GM12801 (cell line): ENCODE data around the gene HAUS3.

Experiments
- TF ChIP-seq, protein P1 (sequence below): IDR thresholded peaks from one replicate; pipeline ENCODE4 v1.5.1; 2011; ENCODE audit warnings: control low read depth; ENCODE audit not compliant: insufficient read length; ENCODE audit errors: extremely low read depth

HAUS3 gene, protein sequence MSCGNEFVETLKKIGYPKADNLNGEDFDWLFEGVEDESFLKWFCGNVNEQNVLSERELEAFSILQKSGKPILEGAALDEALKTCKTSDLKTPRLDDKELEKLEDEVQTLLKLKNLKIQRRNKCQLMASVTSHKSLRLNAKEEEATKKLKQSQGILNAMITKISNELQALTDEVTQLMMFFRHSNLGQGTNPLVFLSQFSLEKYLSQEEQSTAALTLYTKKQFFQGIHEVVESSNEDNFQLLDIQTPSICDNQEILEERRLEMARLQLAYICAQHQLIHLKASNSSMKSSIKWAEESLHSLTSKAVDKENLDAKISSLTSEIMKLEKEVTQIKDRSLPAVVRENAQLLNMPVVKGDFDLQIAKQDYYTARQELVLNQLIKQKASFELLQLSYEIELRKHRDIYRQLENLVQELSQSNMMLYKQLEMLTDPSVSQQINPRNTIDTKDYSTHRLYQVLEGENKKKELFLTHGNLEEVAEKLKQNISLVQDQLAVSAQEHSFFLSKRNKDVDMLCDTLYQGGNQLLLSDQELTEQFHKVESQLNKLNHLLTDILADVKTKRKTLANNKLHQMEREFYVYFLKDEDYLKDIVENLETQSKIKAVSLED

DNA sequence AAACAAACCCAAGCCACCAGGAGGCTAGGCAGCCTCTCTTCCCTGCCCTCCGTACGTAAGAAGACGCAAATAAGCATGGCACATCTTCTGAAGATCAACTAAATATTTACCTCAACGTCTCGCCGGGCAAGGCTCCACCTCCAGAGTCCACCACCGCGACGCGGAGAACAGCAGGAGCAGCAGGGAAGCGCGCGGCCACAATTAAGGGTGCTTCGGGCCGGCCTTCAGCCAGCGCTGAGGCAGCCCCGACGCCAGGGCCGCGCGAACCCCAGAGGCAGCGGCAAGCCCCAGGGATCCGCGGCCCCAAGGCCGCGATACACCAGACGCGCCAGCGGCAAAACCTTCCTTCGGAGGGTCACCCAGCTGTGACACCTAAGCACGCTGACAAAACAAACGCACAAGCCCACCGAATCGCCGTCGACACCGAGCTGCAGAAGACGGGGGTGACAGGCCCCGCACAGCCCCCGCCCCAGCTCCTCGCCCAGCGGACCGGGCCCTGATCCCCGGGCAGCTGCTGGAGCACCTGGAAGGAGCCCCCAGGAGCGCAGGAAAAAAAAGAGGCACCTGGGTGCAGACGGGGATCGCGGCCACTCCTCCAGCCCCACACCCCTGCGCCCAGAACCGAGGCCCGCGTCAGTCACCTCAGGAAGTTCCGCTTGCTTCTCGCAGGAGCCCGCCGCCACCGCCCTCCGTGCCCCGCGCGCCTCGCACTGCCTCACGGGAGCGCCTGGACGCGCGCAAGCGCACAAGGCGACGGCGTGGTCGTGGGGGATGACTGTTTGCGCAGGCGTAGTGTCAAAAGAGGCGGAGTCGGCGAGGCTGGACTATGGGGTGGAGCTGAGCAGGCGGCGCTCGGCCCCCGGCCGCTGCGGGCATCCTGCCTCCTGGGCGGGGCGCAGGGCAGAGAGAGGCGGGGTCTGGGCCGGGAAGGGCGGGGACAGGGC lies at the start of gene HAUS3, which contains the start of gene POLN:
Gene HAUS3 (minus strand): TSS at position 712 of the 944 bp plus-strand sequence. CDS start 1,175 bp downstream, outside the sequence.
Gene POLN (minus strand): TSS at position 712 of the 944 bp plus-strand sequence. CDS start 12,890 bp downstream, outside the sequence.
- TF ChIP-seq, protein P1, sequence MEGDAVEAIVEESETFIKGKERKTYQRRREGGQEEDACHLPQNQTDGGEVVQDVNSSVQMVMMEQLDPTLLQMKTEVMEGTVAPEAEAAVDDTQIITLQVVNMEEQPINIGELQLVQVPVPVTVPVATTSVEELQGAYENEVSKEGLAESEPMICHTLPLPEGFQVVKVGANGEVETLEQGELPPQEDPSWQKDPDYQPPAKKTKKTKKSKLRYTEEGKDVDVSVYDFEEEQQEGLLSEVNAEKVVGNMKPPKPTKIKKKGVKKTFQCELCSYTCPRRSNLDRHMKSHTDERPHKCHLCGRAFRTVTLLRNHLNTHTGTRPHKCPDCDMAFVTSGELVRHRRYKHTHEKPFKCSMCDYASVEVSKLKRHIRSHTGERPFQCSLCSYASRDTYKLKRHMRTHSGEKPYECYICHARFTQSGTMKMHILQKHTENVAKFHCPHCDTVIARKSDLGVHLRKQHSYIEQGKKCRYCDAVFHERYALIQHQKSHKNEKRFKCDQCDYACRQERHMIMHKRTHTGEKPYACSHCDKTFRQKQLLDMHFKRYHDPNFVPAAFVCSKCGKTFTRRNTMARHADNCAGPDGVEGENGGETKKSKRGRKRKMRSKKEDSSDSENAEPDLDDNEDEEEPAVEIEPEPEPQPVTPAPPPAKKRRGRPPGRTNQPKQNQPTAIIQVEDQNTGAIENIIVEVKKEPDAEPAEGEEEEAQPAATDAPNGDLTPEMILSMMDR = no peak

DNA sequence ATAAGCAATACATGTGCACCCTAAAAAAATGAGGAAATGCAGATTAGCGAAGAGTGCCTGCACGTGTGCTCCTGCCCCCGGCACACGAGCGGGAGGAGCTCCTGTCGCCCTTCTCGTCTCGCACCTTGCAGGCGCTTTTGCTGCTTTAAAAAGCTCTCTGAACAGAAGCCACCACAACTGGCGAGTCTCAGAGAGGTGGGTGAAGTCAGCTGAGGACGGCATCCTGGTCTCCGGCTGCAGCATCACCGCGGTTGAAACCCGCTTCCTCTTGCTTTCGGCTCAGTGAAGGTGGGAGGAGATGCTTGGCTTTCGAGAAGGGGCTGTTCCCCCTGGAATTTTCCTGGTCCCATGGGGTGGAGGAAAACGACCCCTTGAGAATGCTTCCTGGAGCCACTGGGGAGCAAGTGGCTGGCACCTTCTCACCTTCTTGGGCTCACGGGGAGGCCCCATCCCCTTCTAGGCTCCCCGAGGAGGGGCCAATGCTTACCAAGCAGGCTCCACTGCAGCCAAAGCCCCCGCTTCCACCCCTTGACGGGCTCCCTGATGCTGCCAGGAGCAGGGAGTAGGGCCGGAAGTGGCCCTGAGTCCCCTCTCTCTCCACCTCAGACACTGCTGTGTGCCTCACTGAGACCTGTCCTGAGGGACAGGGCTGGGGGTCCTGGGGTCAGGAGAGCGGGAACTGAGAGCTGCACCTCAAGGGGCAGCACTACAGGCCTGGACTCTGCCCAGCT lies 49.2 kb upstream of the HAUS3 start:
- TF ChIP-seq, protein P1 = no peak

DNA sequence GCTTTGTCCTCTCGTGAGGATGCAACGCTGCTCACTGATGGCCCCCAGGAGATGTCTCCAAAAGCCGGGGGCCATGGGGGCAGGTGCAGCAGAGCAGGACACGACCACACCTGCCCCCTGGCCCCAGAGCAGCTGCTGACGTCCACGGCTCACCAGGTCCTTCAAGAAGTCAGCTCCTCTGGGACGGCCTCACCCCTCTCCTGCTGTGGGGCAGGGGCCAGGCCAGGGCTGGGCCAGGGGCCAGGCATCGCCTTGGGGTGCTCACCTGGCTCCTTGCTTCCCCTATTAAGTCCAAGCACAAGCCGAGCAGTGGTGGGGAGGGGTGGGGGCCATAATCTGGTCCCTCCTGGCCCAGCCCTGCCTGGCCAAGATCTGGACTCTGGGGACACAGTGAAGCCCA lies 48.6 kb upstream of the HAUS3 start:
- TF ChIP-seq, protein P1 = no peak

DNA sequence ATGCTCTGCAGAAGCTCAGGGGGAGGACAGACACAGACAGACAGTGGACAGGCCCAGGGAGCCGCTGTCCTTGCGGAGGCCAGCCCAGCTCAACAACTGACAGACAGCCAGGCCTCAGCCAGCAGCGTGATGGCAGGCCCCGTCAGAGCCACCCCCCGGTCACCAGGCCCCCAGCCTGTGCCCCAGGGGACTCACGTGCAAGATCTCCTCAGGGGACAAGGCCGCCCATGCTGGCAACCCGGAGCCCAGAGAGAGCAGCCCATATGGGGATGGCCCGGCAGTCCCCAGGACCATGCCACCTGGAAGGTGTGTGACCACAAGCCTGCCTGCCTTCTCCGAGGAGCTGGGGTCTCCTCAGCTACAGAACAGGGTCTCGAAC lies 48.0 kb upstream of the HAUS3 start:
- TF ChIP-seq, protein P1 = no peak

DNA sequence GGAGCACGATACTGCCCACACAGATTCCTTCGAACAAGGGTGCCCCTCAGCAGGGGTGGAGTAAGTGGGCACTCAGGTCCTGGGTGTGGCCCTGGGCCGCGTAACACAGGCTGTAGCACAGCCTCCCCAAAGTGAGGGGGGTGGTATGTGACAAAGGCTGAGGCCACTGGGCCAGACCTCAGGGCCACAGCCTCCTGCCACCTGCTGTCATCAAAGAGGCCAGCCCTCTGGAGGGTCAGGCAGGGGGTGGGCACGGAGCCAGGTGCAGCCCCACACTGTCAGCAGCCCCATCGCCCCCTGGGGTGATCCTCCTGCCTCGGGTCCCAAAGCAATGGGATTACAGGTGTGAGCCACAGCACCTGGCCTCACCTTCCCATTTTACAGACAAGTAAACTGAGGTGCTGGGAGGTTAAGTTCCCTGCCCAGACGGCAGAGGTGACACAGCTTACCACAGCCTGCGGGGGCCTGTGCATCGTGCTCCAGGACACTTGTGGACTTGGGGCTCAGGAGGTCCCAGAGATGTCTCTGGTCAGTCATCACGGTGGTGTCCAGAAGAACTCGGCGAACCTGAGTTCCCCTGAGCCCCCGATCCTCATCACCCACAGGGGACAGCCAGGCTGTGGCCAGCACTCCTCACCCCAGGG lies 47.5 kb upstream of the HAUS3 start:
- TF ChIP-seq, protein P1 = no peak

DNA sequence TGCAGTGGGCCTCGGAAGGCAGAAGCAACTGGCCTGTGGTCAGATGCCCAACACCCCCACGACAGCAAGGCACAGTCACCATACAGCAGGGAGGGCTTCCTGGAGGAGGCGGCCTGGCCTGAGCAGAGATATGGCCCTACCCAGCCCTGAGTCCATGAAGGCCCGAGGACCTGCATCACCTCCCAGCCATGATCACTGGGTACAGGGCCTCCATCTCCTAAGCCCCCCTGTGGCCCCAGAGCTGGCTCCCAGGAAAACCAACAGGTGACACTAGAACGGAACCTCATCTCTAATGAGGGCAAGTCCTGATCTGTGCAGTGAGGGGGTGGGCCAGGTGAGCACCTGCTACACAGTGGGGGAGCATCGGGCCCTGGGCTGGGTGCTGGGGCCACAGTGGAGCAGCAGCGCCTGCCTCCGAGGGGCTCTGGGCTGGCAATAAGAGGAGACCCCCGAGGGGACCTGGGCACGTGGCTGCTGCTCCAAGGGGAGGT lies 46.2 kb upstream of the HAUS3 start:
- TF ChIP-seq, protein P1 = no peak
